Stimulated activated CD8-positive, alpha-beta memory T cell treated with anti-CD3 and anti-CD28 coated beads, Interleukin-7, amount 100 ng/mL, for 4 hours (primary cell): ENCODE results near the gene NSF.
"Not testable (repeated sequence)": the region's sequence is repeated elsewhere in the genome, so short reads cannot be mapped to it uniquely, and the experiment has no call there.

ENCODE experiments used
- DNase-seq, 2 donors: peaks; one replicate each; pipeline ENCODE4 v3.0.0-alpha.2; 2020; ENCODE audit warnings: low read depth in 2 of 2

Gene NSF

GRCh38 chr17:46773676-46774075, 183.2 kb downstream of the NSF start:
- DNase-seq: no peak

- DNase-seq: no peak
Measured at GRCh38 chr17:46774108-46774737, 183.8 kb downstream of the NSF start.

- no peak for DNase-seq
Measured at GRCh38 chr17:46776298-46777005, 186.0 kb downstream of the NSF start.

GRCh38 chr17:46777943-46778915, 187.8 kb downstream of the NSF start:
- no peak for DNase-seq

GRCh38 chr17:46780003-46780373, 189.5 kb downstream of the NSF start:
- no peak for DNase-seq

GRCh38 chr17:46782250-46782953, 191.9 kb downstream of the NSF start:
- DNase-seq: no peak

- no peak for DNase-seq
Measured at GRCh38 chr17:46783031-46783593, 192.6 kb downstream of the NSF start.

- DNase-seq: no peak
Measured at GRCh38 chr17:46785696-46786095, 195.2 kb downstream of the NSF start.

GRCh38 chr17:46787478-46787877, 197.0 kb downstream of the NSF start:
- DNase-seq: no peak

- no peak for DNase-seq
Measured at GRCh38 chr17:46788300-46788699, 197.8 kb downstream of the NSF start.

GRCh38 chr17:46788796-46789195, 198.3 kb downstream of the NSF start:
- no peak for DNase-seq

- DNase-seq: no peak
Measured at GRCh38 chr17:46789610-46790009, 199.1 kb downstream of the NSF start.

GRCh38 chr17:46790216-46790615, 199.7 kb downstream of the NSF start:
- DNase-seq: no peak

- DNase-seq: no peak
Measured at GRCh38 chr17:46791531-46791930, 201.1 kb downstream of the NSF start.

GRCh38 chr17:46792071-46792470, 201.6 kb downstream of the NSF start:
- DNase-seq: no peak

- not testable (repeated sequence) for DNase-seq
Measured at GRCh38 chr17:46793023-46793422, 202.6 kb downstream of the NSF start.

- DNase-seq: no peak
Measured at GRCh38 chr17:46793541-46793940, 203.1 kb downstream of the NSF start.

GRCh38 chr17:46794318-46794717, 203.8 kb downstream of the NSF start:
- DNase-seq: no peak

GRCh38 chr17:46795379-46795952, 205.0 kb downstream of the NSF start:
- DNase-seq: no peak

- no peak for DNase-seq
Measured at GRCh38 chr17:46796084-46796483, 205.6 kb downstream of the NSF start.

GRCh38 chr17:46796524-46796923, 206.1 kb downstream of the NSF start:
- no peak for DNase-seq
